Activated naive CD4-positive, alpha-beta T cell treated with anti-CD3 and anti-CD28 coated beads, Interleukin-2, amount 50 U/mL, for 72 hours (primary cell): ENCODE measurements around the gene SLC38A10. TPM values are rescaled to one million over a fixed set of nuclear protein-coding genes. Genes with fewer than 3 reads are reported as not detected.

ENCODE experiments used
- ATAC-seq, 2 donors: fragments of 150-1000 bp; cut with Tn5 transposase; 2 replicates each; pipeline ENCODE4 v1.10.0; 2021; ENCODE audit warnings: mild to moderate bottlenecking in 2 of 2, moderate library complexity in 2 of 2
- DNase-seq, 2 donors: peaks; one replicate each; pipeline ENCODE4 v3.0.0; 2021 to 2022; ENCODE audit warnings: low spot score in 2 of 2
- H3K27ac Mint-ChIP-seq, 2 donors: one replicate each; pipeline ENCODE4 v1.8.0; 2022; ENCODE audit warnings: mild to moderate bottlenecking in 2 of 2, mixed read lengths in 2 of 2
- H3K36me3 Mint-ChIP-seq, 2 donors: one replicate each; pipeline ENCODE4 v1.8.0; 2022; ENCODE audit warnings: mixed read lengths in 2 of 2
- H3K9me3 Mint-ChIP-seq, 2 donors: one replicate each; pipeline ENCODE4 v1.8.0; 2022; ENCODE audit warnings: mixed read lengths in 2 of 2
- total RNA-seq, 2 donors: library from RNA; stranded (reverse); gene quantifications; one replicate each; pipeline ENCODE4 v1.2.3, GENCODE V29; 2022

Gene SLC38A10
- total RNA-seq, 2 donors from 2014 or later = 19.9 to 72.0 TPM

DNA sequence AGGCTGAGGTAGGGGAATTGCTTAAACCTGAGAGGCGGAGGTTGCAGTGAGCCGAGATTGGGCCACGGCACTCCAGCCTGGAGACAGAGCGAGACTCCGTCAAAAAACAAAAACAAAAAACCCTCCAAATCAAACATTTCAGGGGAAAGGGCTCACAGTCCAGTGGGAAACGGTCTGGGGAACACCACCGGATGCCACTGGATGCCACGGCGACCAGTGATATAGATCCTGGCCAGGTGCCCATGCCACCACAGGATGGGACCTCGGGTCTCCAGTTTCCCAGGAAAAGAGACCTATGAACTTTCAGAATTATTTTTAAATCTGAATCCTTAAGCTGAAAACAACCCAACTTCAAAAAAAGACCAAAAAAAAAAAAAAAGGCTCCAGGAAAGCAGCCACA, 84.6 kb downstream of the SLC38A10 start:
- ATAC-seq (no peak), DNase-seq (no peak)
- Mint-ChIP-seq H3K36me3 (no peaks in the 10 kb centered on the region), H3K27ac (no peak overlapping the region), H3K9me3 (no peaks in the 10 kb centered on the region)

DNA sequence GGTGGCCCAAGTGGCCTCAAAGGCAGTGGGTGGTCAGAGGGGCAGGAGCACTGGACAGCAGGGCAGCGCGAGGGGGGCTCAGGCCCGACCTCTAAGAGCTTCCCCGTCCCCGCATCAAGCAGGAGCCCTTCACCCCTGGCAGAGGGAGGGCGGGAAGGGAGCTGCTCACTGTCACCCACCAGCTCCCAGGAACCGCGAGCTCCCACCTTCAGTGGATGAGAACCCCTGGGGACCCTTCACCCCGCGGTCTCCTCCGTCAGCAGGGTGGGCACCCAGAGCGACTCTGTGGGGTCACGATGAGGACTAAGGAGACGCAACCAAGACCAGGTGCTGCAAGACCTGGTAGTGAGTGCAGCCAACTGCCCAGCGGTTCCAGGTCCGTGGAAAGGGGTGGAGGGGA, 86.0 kb downstream of the SLC38A10 start:
- H3K36me3 Mint-ChIP-seq = no peaks in the 10 kb centered on the region
- H3K9me3 Mint-ChIP-seq = no peaks in the 10 kb centered on the region
- H3K27ac Mint-ChIP-seq = no peak overlapping the region
- ATAC-seq = no peak
- no peak for DNase-seq

DNA sequence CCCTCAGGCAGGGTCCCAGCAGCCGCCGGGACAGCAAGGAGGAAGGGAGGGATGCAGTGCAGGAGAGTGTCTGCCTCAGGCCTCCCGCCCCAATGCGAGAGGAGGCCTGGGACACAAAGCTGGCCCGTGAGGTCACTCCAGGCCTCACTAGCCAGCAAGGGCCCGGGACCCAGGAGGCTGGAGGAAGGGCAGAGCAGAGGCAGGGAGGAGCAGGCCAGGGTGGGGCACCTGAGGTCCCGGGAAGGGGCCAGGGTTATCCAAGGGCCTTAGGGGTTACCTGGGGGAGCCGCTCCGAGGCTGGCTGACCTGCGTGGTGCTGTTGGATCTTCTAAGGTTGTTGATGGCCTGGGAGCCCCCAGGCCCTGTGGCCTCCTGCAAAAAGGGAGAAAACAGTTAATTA, 86.5 kb downstream of the SLC38A10 start:
- no peaks in the 10 kb centered on the region for H3K36me3 Mint-ChIP-seq

DNA sequence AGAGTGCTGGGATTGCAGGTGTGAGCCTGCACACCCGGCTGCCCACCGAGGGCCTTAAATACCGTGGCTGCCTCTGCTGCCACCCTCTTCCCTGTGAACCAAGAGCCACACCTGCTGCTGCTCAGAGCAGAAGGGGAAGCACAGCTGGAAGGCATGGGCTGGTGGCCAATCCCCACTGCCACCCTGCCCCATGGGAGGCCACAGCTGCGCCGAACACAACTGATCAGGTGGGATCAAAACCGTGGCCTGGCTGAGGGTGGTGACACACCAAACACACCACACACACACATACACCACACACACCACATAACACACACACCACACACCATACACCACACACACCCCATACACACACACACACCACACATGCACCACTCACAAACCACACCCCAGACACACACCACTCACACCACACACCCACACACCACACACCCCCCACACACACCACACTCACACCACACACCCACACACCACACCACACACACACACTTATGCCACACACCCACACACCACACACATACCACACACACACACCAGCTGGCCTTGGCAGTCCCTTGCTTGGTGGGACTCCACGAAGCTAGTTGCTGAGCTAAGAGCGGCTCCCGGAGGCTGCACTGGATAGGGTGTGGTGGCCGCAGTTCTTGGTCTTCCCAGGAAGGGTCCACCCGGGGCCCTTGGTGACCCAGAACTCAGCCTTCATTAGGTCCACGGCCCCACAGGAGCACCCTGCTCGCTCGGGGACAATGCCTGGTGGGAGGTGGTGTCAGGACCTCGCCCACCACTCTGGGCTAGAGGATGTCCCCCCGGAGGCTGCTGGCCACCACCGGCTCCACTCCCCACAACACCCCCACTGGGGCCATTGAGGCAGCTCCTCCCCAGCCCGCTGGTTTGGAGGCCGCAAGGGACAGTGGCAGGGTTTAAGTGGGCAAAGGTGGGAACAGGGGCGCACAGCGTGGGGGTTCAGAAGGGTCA, 87.2 kb downstream of the SLC38A10 start:
- ATAC-seq = peak in 1 of 2 donors; percentile 26
- Mint-ChIP-seq H3K36me3 (no peaks in the 10 kb centered on the region), H3K9me3 (no peaks in the 10 kb centered on the region), H3K27ac (peak overlapping the region in 1 of 2 donors; percentile 3)
- DNase-seq = no peak

More for the DNA sequence above, 86.5 kb downstream of the SLC38A10 start:
- peak overlapping the region in 1 of 2 donors; percentile 3 for H3K27ac Mint-ChIP-seq
- ATAC-seq (no peak), DNase-seq (no peak)
- H3K9me3 Mint-ChIP-seq = no peaks in the 10 kb centered on the region

DNA sequence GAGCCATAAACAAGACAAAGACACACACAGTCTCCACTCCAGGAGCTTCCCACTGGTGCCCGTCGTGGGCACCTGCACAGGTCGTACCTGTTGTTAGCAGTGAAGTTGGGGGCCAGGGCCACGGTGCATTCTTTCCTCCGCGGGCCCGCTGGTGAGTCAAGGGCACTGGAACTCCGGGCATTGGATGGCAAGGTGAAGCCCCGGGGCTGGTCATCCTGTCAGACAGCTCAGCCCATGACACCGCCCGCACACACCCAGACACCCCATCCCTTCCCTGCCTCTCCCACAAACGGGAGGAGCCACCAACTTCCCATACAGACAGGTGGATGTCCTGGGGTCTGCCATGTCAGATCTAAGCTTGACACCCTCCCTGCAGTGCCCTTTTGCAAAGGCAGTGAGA, 88.5 kb downstream of the SLC38A10 start:
- H3K36me3 Mint-ChIP-seq = no peaks in the 10 kb centered on the region
- H3K27ac Mint-ChIP-seq = no peak overlapping the region
- no peaks in the 10 kb centered on the region for H3K9me3 Mint-ChIP-seq
- ATAC-seq = no peak
- DNase-seq = no peak

DNA sequence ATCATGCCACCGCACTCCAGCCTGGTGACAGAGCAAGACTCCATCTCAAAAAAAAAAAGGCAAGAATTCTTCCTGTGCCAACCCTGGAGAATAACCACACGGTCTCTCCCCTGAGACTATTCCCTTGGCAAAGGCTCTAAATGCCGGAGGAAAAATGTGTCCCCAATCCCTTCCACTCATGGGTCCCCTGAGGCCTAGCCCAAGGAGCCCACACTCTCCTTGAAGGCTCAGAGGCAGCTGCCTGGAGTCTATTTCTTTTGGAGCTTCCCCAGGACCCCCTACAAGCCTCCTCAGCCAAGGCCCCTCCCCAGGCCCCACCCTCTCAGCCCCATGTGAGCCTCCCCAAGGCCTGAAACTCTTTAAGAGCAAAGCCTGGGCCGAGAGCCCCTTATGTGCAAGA, 88.9 kb downstream of the SLC38A10 start:
- Mint-ChIP-seq H3K27ac (no peak overlapping the region), H3K36me3 (no peaks in the 10 kb centered on the region), H3K9me3 (no peaks in the 10 kb centered on the region)
- no peak for DNase-seq
- no peak for ATAC-seq

DNA sequence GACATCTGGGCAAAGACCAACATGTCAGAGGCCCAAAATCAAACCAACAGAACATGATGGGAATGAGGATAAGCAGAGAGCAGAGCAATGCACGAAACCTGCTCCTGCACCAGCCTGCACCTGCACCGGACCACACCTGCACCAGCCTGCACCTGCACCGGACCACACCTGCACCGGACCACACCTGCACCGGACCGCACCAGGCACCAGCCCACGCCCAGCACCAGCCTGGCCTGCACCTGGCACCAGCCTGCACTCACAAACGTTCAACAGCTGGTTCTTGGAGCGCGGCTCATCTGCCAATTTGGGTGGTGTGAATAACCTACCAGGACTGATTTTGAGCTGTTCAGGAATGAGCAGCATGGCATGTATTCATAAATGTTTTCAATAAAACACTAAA, 90.5 kb downstream of the SLC38A10 start:
- Mint-ChIP-seq H3K9me3 (no peaks in the 10 kb centered on the region), H3K36me3 (no peaks in the 10 kb centered on the region), H3K27ac (no peak overlapping the region)
- ATAC-seq (no peak), DNase-seq (no peak)

DNA sequence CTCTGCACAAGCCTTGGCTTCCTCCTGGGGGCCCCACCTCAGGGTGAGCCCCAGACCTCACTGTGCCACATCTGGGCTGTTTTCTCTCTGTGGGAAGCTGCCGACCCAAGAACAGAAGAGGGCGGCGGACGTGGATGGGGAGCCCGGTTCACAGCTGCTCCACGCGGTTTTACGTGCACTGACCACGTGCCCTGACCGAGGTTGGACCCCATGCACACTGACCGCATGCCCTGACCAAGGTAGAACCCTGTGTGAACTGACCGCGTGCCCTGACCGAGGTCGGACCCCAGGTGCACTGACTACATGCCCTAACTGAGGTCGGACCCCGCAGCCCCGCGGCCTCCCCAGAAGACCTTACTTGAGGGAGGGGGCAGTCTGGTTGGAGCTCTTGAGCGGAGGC, 92.0 kb downstream of the SLC38A10 start:
- Mint-ChIP-seq H3K36me3 (no peaks in the 10 kb centered on the region), H3K9me3 (no peaks in the 10 kb centered on the region), H3K27ac (no peak overlapping the region)
- no peak for DNase-seq
- ATAC-seq = no peak

DNA sequence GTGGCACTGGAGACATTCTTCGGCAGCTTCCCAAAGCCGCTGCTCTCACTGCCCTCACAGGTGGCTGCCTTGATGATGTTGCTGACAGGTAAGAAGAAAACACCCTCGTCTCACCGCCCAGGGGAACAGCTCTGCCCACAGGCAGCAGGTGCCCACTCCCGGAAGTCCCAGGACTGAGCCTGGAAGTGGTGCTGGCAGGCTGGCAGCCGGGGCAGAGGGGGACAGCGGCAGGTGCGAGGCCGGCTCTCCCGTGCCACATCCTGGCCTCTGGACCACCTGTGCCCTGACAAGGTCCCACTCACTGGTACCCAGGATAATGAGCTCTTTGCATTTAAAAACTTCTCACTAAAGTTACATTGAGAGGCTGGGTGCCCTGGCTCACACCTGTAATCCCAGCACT, 92.8 kb downstream of the SLC38A10 start:
- no peak for ATAC-seq
- Mint-ChIP-seq H3K27ac (no peak overlapping the region), H3K9me3 (no peaks in the 10 kb centered on the region)

DNA sequence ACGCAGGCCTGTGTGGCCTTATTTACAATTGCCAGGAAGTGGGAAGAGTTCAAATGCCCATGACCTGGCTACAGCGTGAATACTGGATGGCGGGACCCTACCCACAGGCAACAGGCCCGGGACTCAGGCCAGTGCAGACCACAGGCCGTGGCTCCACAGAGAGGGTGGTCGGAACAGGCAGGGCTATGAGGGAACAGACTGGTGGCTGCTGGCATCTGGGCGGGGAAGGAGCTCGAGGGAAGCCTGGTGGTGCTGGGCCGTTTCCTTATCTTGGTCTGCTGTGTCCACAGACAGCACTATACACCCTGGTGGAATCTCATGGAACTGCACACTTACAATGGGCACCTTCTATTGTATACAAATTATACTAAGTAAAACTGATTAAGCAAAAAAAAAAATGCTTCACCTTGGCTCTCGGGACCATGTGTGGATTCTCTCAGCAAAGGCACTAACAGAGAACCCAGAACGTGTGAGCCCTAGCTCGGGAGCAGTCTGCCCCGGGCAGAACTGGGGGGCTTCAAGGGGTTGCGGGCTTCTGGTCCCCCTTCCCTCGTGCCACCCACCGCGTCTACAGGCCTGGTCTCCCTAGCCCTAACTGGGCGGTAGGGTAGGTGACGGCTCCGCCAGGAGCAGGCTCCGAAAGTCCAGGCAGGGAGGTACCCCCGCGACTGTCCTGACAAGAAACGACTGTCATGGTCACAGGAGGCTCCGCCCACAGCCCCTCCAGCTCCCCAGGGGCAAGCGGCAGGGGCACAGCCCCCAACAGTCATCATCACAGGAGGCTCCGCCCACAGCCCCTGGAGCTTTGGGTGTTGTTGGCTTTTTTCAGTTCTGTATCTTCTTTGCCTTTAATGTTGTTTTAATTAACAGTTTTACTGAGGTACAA, 94.2 kb downstream of the SLC38A10 start:
- H3K9me3 Mint-ChIP-seq = no peaks in the 10 kb centered on the region
- DNase-seq (no peak), ATAC-seq (peak; percentile 49 to 65)
- no peaks in the 10 kb centered on the region for H3K36me3 Mint-ChIP-seq
- H3K27ac Mint-ChIP-seq = no peak overlapping the region

More for the DNA sequence above, 92.8 kb downstream of the SLC38A10 start:
- no peaks in the 10 kb centered on the region for H3K36me3 Mint-ChIP-seq
- DNase-seq = no peak

DNA sequence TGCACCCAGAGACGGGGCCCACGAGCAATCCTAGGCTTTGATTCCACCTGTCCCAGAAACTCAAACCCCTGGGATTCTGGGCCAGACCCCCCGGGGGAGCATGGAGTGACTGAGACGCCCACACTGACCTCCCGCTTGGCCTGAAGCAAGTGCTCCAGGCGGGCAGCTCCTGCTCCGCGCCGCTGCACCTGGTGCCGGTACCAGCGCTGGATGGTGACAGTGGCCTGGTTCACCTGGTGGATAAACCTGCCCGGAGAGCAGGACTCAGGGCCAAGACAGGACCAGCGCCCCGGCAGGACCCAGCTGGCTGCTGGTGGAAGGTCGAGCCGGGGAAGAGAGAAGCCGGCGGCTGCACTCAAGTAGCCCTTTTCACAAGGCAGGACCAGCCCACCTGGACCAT, 94.9 kb downstream of the SLC38A10 start:
- no peaks in the 10 kb centered on the region for H3K36me3 Mint-ChIP-seq
- no peak overlapping the region for H3K27ac Mint-ChIP-seq
- no peak for ATAC-seq
- no peaks in the 10 kb centered on the region for H3K9me3 Mint-ChIP-seq
- DNase-seq = no peak

DNA sequence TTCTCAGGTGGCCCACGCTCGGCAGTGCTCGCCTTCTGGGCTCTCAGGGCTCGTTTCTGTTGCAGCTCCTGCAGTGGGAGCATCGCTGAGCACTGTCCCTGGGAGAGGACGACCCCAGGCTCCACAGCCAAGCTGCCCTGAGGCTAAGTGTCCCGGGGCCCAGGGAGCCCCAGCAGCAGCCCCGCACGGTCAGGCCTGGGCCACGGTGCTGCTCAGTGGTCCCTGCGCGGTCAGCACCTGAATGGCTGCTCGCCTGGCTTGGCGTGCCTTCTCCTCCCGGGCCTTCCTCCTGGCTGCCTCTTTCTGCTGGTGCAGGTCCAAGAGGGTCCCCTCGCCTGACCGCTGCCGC, 95.7 kb downstream of the SLC38A10 start:
- no peaks in the 10 kb centered on the region for H3K9me3 Mint-ChIP-seq
- no peak overlapping the region for H3K27ac Mint-ChIP-seq
- DNase-seq (no peak), ATAC-seq (no peak)
- no peaks in the 10 kb centered on the region for H3K36me3 Mint-ChIP-seq

DNA sequence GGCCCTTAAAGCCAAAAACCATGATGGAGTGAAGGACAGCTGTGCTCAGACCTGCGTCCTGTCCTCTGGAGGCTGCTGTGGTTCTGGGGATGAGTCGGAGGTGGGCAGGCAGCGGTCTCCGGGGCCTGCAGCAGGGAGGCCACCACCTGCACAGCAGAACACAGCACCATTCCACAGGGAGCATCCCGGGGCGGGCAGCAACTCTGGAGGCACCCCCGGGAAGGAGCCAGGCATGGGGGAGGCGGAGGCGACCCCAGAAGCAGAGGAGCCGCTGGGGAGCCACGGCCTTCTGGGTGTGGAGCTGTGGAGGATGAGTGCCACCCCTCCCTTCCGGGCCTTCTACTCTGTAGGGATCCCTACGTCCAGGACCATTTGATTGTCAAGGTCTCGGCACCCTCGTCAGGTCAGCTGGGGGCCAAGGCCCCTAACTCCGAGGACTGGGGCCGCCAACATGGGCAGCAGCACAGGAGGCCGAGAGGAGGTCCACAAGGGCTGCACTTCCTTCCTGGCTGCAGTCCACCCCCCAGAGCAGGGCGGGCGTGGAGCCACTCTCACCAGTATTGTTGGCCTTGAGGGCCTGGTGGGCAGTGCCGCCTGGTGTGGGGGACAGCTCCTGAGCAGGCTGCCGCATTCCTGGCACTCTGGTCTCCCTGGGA, 96.2 kb downstream of the SLC38A10 start:
- peak overlapping the region in 1 of 2 donors; percentile 4 for H3K27ac Mint-ChIP-seq
- ATAC-seq (no peak), DNase-seq (no peak)
- H3K36me3 Mint-ChIP-seq = no peaks in the 10 kb centered on the region
- H3K9me3 Mint-ChIP-seq = no peaks in the 10 kb centered on the region

DNA sequence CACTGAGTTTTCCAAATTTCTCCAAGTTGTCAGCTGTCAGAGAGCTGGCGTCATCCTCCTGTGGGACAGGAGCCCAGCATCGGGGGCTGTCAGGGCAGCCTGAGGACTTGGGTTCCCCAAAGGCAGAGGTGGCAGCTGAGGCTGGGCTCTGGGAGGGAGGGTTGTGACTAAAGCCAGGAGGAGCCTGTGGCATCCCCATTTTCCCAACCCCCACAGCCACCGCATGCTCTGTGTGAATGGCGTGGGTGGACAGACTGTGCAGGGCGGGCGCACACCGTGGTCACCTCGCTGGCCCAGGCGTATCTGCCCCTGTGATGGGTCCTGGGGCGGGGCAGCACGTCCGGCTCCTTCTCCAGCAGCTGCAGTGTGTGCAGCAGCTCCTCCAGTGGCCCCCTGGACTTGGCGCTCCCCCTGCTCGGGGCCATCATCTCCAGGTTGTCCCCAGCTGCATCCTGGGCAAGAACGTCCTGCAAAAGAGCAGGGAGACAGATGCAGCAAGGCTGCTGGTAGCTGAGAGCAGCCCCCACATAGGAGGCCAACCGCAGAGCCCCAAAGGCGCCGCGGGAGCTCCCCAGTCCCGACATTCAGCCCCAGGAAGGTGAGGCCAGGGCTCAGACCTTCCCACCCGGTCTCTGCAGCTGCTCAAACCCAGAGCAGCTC, 97.1 kb downstream of the SLC38A10 start:
- no peak for DNase-seq
- Mint-ChIP-seq H3K36me3 (no peaks in the 10 kb centered on the region), H3K9me3 (no peaks in the 10 kb centered on the region), H3K27ac (no peak overlapping the region)
- no peak for ATAC-seq

DNA sequence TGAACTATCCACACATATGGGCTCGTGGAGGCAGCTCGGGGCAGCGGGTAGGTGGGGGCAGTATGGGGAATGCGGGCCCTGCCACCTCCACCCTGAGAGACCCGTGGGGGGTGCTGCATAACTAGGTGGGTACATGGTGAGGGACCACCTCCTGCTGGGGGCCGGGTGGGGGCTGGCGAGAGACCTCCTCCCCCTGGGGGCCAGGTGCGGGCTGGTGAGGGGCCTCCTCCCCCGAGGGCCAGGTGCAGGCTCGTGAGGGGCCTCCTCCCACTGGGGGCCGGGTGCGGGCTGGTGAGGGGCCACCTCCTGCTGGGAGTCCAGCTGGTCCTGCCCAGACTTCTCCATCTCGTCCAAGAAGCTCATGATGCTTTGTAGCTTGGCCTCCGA, 97.7 kb downstream of the SLC38A10 start:
- H3K9me3 Mint-ChIP-seq = no peaks in the 10 kb centered on the region
- ATAC-seq = no peak
- no peaks in the 10 kb centered on the region for H3K36me3 Mint-ChIP-seq
- no peak overlapping the region for H3K27ac Mint-ChIP-seq
- no peak for DNase-seq

DNA sequence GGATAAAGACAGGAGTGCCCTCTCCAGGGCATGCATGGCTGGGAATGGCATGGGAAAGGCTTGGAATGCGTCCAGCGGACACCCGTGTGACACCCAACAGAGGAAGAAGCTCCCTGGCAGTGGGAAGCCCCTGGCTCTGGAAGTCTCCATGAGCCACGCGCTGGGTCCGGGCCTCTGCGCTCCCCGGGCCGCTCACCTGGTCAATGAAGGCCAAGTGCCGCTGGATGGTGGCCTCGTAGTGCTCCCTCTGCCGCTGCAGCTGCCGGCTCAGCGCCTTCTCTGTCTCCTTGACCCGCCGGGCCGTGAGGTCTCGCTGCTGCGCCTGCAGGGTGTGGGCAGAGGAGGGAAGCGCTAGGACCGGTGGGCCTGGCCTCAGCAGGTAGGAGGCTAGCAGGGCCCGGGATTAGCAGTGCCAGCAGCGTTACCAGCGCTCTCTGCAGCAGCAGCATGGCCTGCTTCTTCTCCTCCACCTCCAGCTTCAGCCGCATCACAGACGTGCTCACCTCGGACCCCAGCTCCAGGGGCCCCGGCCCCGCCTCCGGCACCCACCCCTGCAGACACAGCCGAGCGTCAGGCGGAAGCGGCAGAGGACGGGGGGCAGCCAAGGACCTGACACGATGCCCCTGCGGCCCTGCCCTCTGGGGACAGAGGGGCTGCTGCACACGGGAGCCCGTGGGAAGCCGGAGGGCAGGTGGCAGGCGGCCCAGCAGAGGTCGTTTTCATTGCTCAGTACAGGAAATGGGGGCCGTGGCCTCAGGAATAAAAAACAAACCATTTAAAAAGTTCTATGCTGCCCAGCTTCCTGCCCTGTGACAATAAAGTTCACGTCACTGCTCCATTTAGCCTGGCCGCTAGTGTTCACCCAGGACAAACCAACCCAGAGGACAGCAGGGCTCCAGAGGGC, 98.3 kb downstream of the SLC38A10 start:
- Mint-ChIP-seq H3K36me3 (no peaks in the 10 kb centered on the region), H3K27ac (no peak overlapping the region), H3K9me3 (no peaks in the 10 kb centered on the region)
- no peak for ATAC-seq
- DNase-seq = no peak
